Prostate gland (tissue), 2 donors: ENCODE data around the gene STC2. TPM values are rescaled to one million over a fixed set of nuclear protein-coding genes. Genes with fewer than 3 reads are reported as not detected.
"Not testable (repeated sequence)": the region's sequence is repeated elsewhere in the genome, so short reads cannot be mapped to it uniquely, and the experiment has no call there.

ENCODE experiments used
- DNase-seq: peaks from one replicate; pipeline ENCODE4 v3.0.0-alpha.2; 2019; ENCODE audit warnings: low spot score
- H3K27ac ChIP-seq, 2 donors: fragments of 200-600 bp; sonication (generic); 2 replicates each; pipeline ENCODE4 v1.5.1; 2017 to 2019
- H3K27me3 ChIP-seq: fragments of 200-600 bp; sonication (generic); replicated peaks from 2 replicates; pipeline ENCODE4 v1.5.1; 2019; ENCODE audit not compliant: insufficient read depth
- H3K36me3 ChIP-seq, 2 donors: fragments of 200-600 bp; sonication (generic); 1 replicate in 1 of 2; 2 replicates in 1 of 2; pipeline versions ENCODE4 v1.5.1 to v1.8.1; 2017 to 2019
- H3K4me1 ChIP-seq: fragments of 200-600 bp; sonication (generic); replicated peaks from 2 replicates; pipeline ENCODE4 v1.5.1; 2019
- H3K4me3 ChIP-seq, 2 donors: fragments of 200-600 bp; sonication (generic); 2 replicates each; pipeline ENCODE4 v1.5.1; 2017 to 2019
- H3K9me3 ChIP-seq: fragments of 200-600 bp; sonication (generic); 2 replicates; pipeline ENCODE4 v1.5.1; 2017
- POLR2A ChIP-seq: fragments of 450-650 bp; IDR thresholded peaks from one replicate; pipeline ENCODE4 v1.6.1; 2016; ENCODE audit warnings: antibody characterized with exemption, mild to moderate bottlenecking
- POLR2AphosphoS5 ChIP-seq: sonication (generic); formaldehyde crosslinking; IDR thresholded peaks from one replicate; pipeline ENCODE4 v1.6.1; 2017; ENCODE audit warnings: antibody characterized with exemption
- WGBS: methylation state at CpG from one replicate; pipeline ENCODE4 v1.1.5; 2018; 5-methylcytosine and 5-hydroxymethylcytosine counted together
- intact Hi-C: fragments of 100-400 bp; cut with DNase I; formaldehyde crosslinking; loops from one replicate; pipeline ENCODE4 v1.14.2; 2022
- total RNA-seq, 2 donors: library from RNA; depleted of rRNA; stranded (reverse); fragments of >200 nt; gene quantifications; one replicate each; pipeline ENCODE4 v1.1.0, GENCODE V29; 2016
- TF ChIP-seq, protein P1 (sequence below), 4 experiments: fragments of 200-600 bp in 2 of 4; fragments of 450-650 bp in 2 of 4; sonication (generic) in 2 of 4; IDR thresholded peaks; 1 replicate in 3 of 4; 2 replicates in 1 of 4; pipeline ENCODE4 v1.5.1; 2016 to 2019; ENCODE audit warnings: antibody characterized with exemption in 4 of 4, mild to moderate bottlenecking in 2 of 4, moderate library complexity in 2 of 4

The STC2 gene
- total RNA-seq, 2 donors from 2014 or later = 0.82 to 6.7 TPM

- Histone ChIP-seq H3K4me3 (no peak overlapping the region), H3K27ac (no peak overlapping the region), H3K27me3 (no peaks in the 10 kb centered on the region), H3K36me3 (no peaks in the 10 kb centered on the region), H3K9me3 (no peaks in the 10 kb centered on the region), H3K4me1 (no peaks in the 10 kb centered on the region)
- WGBS = 65% methylated on average over 3 of the region's 3 CpGs
- no peak for DNase-seq
- intact Hi-C loops = loop anchor here (10.0 kb wide), 1 partner anchor 575 kb away; no protein-coding TSS in a partner anchor
- TF ChIP-seq, protein P1, sequence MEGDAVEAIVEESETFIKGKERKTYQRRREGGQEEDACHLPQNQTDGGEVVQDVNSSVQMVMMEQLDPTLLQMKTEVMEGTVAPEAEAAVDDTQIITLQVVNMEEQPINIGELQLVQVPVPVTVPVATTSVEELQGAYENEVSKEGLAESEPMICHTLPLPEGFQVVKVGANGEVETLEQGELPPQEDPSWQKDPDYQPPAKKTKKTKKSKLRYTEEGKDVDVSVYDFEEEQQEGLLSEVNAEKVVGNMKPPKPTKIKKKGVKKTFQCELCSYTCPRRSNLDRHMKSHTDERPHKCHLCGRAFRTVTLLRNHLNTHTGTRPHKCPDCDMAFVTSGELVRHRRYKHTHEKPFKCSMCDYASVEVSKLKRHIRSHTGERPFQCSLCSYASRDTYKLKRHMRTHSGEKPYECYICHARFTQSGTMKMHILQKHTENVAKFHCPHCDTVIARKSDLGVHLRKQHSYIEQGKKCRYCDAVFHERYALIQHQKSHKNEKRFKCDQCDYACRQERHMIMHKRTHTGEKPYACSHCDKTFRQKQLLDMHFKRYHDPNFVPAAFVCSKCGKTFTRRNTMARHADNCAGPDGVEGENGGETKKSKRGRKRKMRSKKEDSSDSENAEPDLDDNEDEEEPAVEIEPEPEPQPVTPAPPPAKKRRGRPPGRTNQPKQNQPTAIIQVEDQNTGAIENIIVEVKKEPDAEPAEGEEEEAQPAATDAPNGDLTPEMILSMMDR (IDR thresholded peaks at IDR 0.05) = no peak
- TF ChIP-seq POLR2A (no peak), POLR2AphosphoS5 (no peak)
Observed at GRCh38 chr5:173289372-173289771, 38.8 kb downstream of the STC2 start.

DNA sequence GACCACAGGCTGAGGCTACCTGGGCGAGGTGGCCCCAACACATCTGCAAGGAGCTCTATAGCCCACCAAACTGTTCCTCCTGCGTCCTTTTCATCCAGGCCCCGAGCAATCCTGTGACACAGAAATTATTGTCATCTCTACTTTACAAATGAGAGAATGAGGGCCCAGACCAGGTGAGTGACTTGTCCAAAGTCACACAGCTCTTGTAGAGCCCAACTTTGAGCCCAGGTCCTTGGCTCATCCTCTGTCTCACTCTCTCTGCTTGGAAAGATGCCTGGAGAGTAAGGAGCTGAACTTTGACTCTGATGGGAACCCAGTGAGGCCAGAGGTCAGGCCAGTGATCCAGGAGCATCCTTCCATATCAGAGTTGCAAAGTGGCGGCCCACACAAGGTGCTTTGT lies 39.6 kb downstream of the STC2 start:
- no peak for TF ChIP-seq POLR2A
- no peak for TF ChIP-seq POLR2AphosphoS5
- TF ChIP-seq, protein P1 (IDR thresholded peaks at IDR 0.05) = no peak
- Histone ChIP-seq H3K27ac (no peak overlapping the region), H3K27me3 (no peaks in the 10 kb centered on the region), H3K9me3 (no peaks in the 10 kb centered on the region), H3K4me1 (no peaks in the 10 kb centered on the region), H3K4me3 (no peak overlapping the region), H3K36me3 (no peaks in the 10 kb centered on the region)
- DNase-seq = no peak
- WGBS = 94% methylated on average over 4 of the region's 4 CpGs
- intact Hi-C loops = loop anchor here (10.0 kb wide), 1 partner anchor 574 kb away; no protein-coding TSS in a partner anchor

- WGBS = 25% methylated on average over 7 of the region's 7 CpGs
- TF ChIP-seq POLR2AphosphoS5 = no peak
- TF ChIP-seq, protein P1 (IDR thresholded peaks at IDR 0.05) = no peak
- intact Hi-C loops = loop anchor here (10.0 kb wide), 1 partner anchor 572 kb away; no protein-coding TSS in a partner anchor
- Histone ChIP-seq H3K4me3 (no peak overlapping the region), H3K4me1 (no peaks in the 10 kb centered on the region), H3K36me3 (no peaks in the 10 kb centered on the region), H3K27me3 (no peaks in the 10 kb centered on the region), H3K9me3 (no peaks in the 10 kb centered on the region), H3K27ac (no peak overlapping the region)
- no peak for DNase-seq
Observed at GRCh38 chr5:173287086-173287485, 41.1 kb downstream of the STC2 start.

- WGBS = 95% methylated on average over 4 of the region's 4 CpGs
- H3K4me3 ChIP-seq, H3K36me3 ChIP-seq, H3K9me3 ChIP-seq, DNase-seq, H3K27ac ChIP-seq, H3K27me3 ChIP-seq, H3K4me1 ChIP-seq: not testable (repeated sequence)
- intact Hi-C loops = loop anchor here (5.0 to 10.0 kb wide), 2 partner anchors 307 to 570 kb away; no protein-coding TSS in a partner anchor
Observed at GRCh38 chr5:173284343-173284958, 43.8 kb downstream of the STC2 start.

GRCh38 chr5:173283318-173284288 lies 44.6 kb downstream of the STC2 start:
- intact Hi-C loops = loop anchor here (5.0 to 10.0 kb wide), 2 partner anchors 306 to 569 kb away; no protein-coding TSS in a partner anchor
- Histone ChIP-seq H3K36me3 (no peaks in the 10 kb centered on the region), H3K9me3 (no peaks in the 10 kb centered on the region), H3K27me3 (no peaks in the 10 kb centered on the region), H3K4me1 (no peaks in the 10 kb centered on the region), H3K27ac (no peak overlapping the region), H3K4me3 (peak overlapping the region in 1 of 2 donors; percentile 13)
- DNase-seq = peak; percentile 65
- TF ChIP-seq POLR2A (no peak), POLR2AphosphoS5 (peak; percentile 48)
- TF ChIP-seq, protein P1 (IDR thresholded peaks at IDR 0.05) = peak; percentile 39 to 84 (median 70)
- 2% methylated on average over 45 of the region's 45 CpGs for WGBS
